K562 (cell line): ENCODE measurements around the gene TAAR8. TPM values are rescaled to one million over a fixed set of nuclear protein-coding genes. Genes with fewer than 3 reads are reported as not detected.

Source experiments
- ATAC-seq: fragments of 200-7000 bp; cut with Tn5 transposase; 3 replicates; pipeline ENCODE4 v1.9.1; 2020; ENCODE audit warnings: moderate library complexity
- BruUV-seq: library from RNA; stranded (reverse); fragments of 400-500 nt; replicated peaks from 2 replicates; lab custom pipeline; 2021; lab: Mats Ljungman, UMichigan
- CTCF ChIA-PET: fragments of 300-600 bp; formaldehyde crosslinking; extraction: SDS; loops from one replicate; lab custom pipeline; 2021; ENCODE audit warnings: low intra/inter-chr PET ratio; lab: Yijun Ruan, JAX
- POLR2A ChIA-PET: fragments of 300-600, 350-650 bp; sonication (Branson Sonifier 250); formaldehyde crosslinking; extraction: SDS; loops from one replicate; lab custom pipeline; 2021; ENCODE audit warnings: antibody characterized with exemption, inconsistent platforms; lab: Yijun Ruan, JAX
- DNase-seq, 4 experiments: peaks; one replicate each; pipeline versions ENCODE4 v3.0.0 to v3.0.0-alpha.2; 2011 to 2018; ENCODE audit warnings: low spot score in 3 of 4, mixed read lengths in 3 of 4; ENCODE audit errors: extremely low read depth in 1 of 4
- FAIRE-seq: peaks from 2 replicates; lab custom pipeline; 2011; peaks lifted over from hg19 to GRCh38; lab: Jason Lieb, UNC
- H2AFZ ChIP-seq: 2 replicates; pipeline ENCODE4 v1.6.0; 2011; ENCODE audit warnings: low read depth, low read length, control low read depth, inconsistent platforms
- H3K27ac ChIP-seq: fragments of 200-600 bp; 3 replicates; pipeline ENCODE4 v1.8.0; 2011; ENCODE audit warnings: low read depth, mild to moderate bottlenecking, control low read depth, inconsistent platforms, low read length, moderate library complexity, mixed read lengths; ENCODE audit errors: extremely low read depth
- H3K27me3 ChIP-seq, 2 experiments: fragments of 300-600 bp in 1 of 2; 2 replicates in 1 of 2; 3 replicates in 1 of 2; pipeline versions ENCODE4 v1.6.0 to v1.8.0; 2011; ENCODE audit warnings: inconsistent platforms in 2 of 2, low read length in 2 of 2, mild to moderate bottlenecking in 1 of 2, mixed read lengths in 1 of 2, moderate library complexity in 1 of 2; ENCODE audit not compliant: control insufficient read depth in 2 of 2, insufficient read depth in 2 of 2
- H3K36me3 ChIP-seq: fragments of 300-600 bp; 3 replicates; pipeline ENCODE4 v1.8.0; 2011; ENCODE audit warnings: mild to moderate bottlenecking, low read length, inconsistent platforms; ENCODE audit not compliant: control insufficient read depth, insufficient read depth
- H3K4me1 ChIP-seq, 2 experiments: fragments of 200-600 bp in 1 of 2; replicated peaks in 1 of 2; 2 replicates in 1 of 2; 3 replicates in 1 of 2; pipeline versions ENCODE4 v1.5.1 to v1.8.0; 2011; ENCODE audit warnings: inconsistent platforms in 2 of 2, low read length in 2 of 2, mild to moderate bottlenecking in 1 of 2, mixed read lengths in 1 of 2, moderate library complexity in 1 of 2; ENCODE audit not compliant: control insufficient read depth in 2 of 2, insufficient read depth in 2 of 2
- H3K4me2 ChIP-seq: 2 replicates; pipeline ENCODE4 v1.6.1; 2011; ENCODE audit warnings: low read length, control low read depth, inconsistent platforms, mixed read lengths; ENCODE audit not compliant: insufficient read depth
- H3K4me3 ChIP-seq: fragments of 200-600 bp; sonication (generic), shearing (Covaris generic); 2 replicates; pipeline ENCODE4 v1.5.1; 2016; ENCODE audit warnings: control low read depth, inconsistent platforms
- H3K79me2 ChIP-seq: fragments of 200-600 bp; 3 replicates; pipeline ENCODE4 v1.8.0; 2011; ENCODE audit warnings: low read length, inconsistent platforms; ENCODE audit not compliant: control insufficient read depth, insufficient read depth
- H3K9ac ChIP-seq, 2 experiments: 2 replicates each; pipeline versions ENCODE4 v1.6.0 to v1.6.1; 2011; ENCODE audit warnings: low read depth in 2 of 2, low read length in 2 of 2, control low read depth in 1 of 2, inconsistent platforms in 1 of 2, mild to moderate bottlenecking in 1 of 2, mixed read lengths in 1 of 2; ENCODE audit not compliant: insufficient read depth in 1 of 2
- H3K9me1 ChIP-seq: one replicate; pipeline ENCODE4 v1.6.0; 2011; ENCODE audit warnings: inconsistent platforms, mild to moderate bottlenecking, low read length, moderate library complexity; ENCODE audit not compliant: control insufficient read depth, insufficient read depth
- H3K9me3 ChIP-seq: replicated peaks from 2 replicates; pipeline ENCODE4 v1.5.1; 2011; ENCODE audit warnings: low read depth, low read length, inconsistent platforms; ENCODE audit not compliant: control insufficient read depth, insufficient read depth
- H4K20me1 ChIP-seq: replicated peaks from 2 replicates; pipeline ENCODE4 v1.6.1; 2011; ENCODE audit warnings: low read length, inconsistent platforms, mixed read lengths; ENCODE audit not compliant: control insufficient read depth, insufficient read depth
- FOXP1 ChIP-seq: sonication (generic); formaldehyde crosslinking; IDR thresholded peaks from 2 replicates; pipeline ENCODE4 v1.8.0; 2022; ENCODE audit warnings: mild to moderate bottlenecking, missing genetic modification reagents
- NCOA2 ChIP-seq, 2 experiments: fragments of 450-650 bp; IDR thresholded peaks; 2 replicates each; pipeline ENCODE4 v1.6.1; 2018; ENCODE audit warnings: mild to moderate bottlenecking in 2 of 2, moderate library complexity in 1 of 2; ENCODE audit not compliant: partially characterized antibody in 2 of 2
- PML ChIP-seq: IDR thresholded peaks from 2 replicates; pipeline ENCODE4 v1.6.1; 2012; ENCODE audit warnings: low read length, inconsistent platforms
- PRPF4 ChIP-seq: fragments of 200-400 bp; formaldehyde crosslinking; IDR thresholded peaks from one replicate; pipeline ENCODE4 v1.6.1; 2017; ENCODE audit warnings: low read length, low read depth, mild to moderate bottlenecking; ENCODE audit not compliant: insufficient read depth, poor library complexity, severe bottlenecking
- THAP7 ChIP-seq: fragments of 250-450 bp; sonication (Bioruptor Pico); IDR thresholded peaks from 2 replicates; pipeline ENCODE4 v1.5.0; 2021
- WGBS: fragments of 100-300 bp; shearing (Covaris generic); methylation state at CpG from one replicate; pipeline ENCODE4 v1.1.6; 2016; ENCODE audit warnings: low coverage, mixed read lengths; ENCODE audit not compliant: insufficient coverage; ENCODE audit errors: missing lambda C conversion rate; 5-methylcytosine and 5-hydroxymethylcytosine counted together
- in situ Hi-C: fragments of 300-500 bp; cut with MboI; formaldehyde crosslinking; loops from 4 replicates; pipeline ENCODE4 v1.15.0; 2018; ENCODE audit warnings: inconsistent platforms, mixed read lengths
- intact Hi-C: fragments of 100-400 bp; cut with micrococcal nuclease; formaldehyde crosslinking; loops from 2 replicates; pipeline ENCODE4 v1.14.2; 2022
- polyA plus RNA-seq, 8 experiments: library from polyadenylated mRNA; depleted of rRNA in 4 of 8; stranded (reverse) in 5 of 8; unstranded in 3 of 8; fragments of >200 nt; fragmentation: Nextera tagmentation in 2 of 8; fragmentation: Illumina TruSeq in 1 of 8; extraction: Ambion mirVana in 2 of 8; extraction: Trizol in 1 of 8; gene quantifications; 2 replicates each; pipeline versions ENCODE4 v1.2.1 to v1.2.3, GENCODE V29; 2011 to 2014; ENCODE audit warnings: inconsistent platforms in 1 of 8, missing spikeins in 1 of 8
- total RNA-seq, 7 experiments: library from RNA; depleted of rRNA in 6 of 7; stranded (reverse); fragments of >200 nt in 6 of 7; fragmentation: Illumina TruSeq in 2 of 7; extraction: Trizol in 2 of 7; gene quantifications; 2 replicates each; pipeline versions ENCODE4 v1.2.1 to v1.2.3, GENCODE V29; 2011 to 2021; ENCODE audit warnings: low replicate concordance in 1 of 7
- TF ChIP-seq, protein P1 (sequence below): fragments of 250-450 bp; sonication (Bioruptor Pico); IDR thresholded peaks from 2 replicates; pipeline ENCODE4 v1.5.0; 2022; ENCODE audit warnings: mild to moderate bottlenecking
- TF ChIP-seq, protein P2 (sequence below), 2 experiments: fragments of 450-650 bp in 1 of 2; sonication (generic) in 1 of 2; formaldehyde crosslinking in 1 of 2; IDR thresholded peaks; 2 replicates each; pipeline versions ENCODE4 v1.7.1 to v1.9.0; 2016 to 2022; ENCODE audit warnings: inconsistent platforms in 1 of 2, mild to moderate bottlenecking in 1 of 2, missing genetic modification reagents in 1 of 2

Gene TAAR8
- total and polyA plus RNA-seq, 9 of the 15 experiments (the other 6 are each of a cell fraction or from before 2014, with no cell fraction given): not detected

GRCh38 chr6:132506869-132507808 lies 45.3 kb upstream of the TAAR8 start:
- Histone ChIP-seq H3K36me3 (peaks cover 15% of the 10 kb centered on the region), H3K27ac (no peak overlapping the region), H3K9me3 (no peaks in the 10 kb centered on the region), H4K20me1 (no peaks in the 10 kb centered on the region; the same call in 1 of the 2 replicates), H2AFZ (no peak overlapping the region), H3K9ac (no peak overlapping the region), H3K4me1 (peaks cover 0 to 11% of the 10 kb centered on the region in 2 experiments; a peak in 3 of 5 replicates), H3K79me2 (peaks cover 78% of the 10 kb centered on the region), H3K4me2 (no peak overlapping the region), H3K9me1 (no peaks in the 10 kb centered on the region), H3K27me3 (no peaks in the 10 kb centered on the region), H3K4me3 (no peak overlapping the region)
- DNase-seq: no peak
- ChIA-PET POLR2A (no interaction called here), CTCF (no interaction called here)
- intact Hi-C loops: no loop called here
- no peak for ATAC-seq
- 81% methylated on average over 5 of the region's 5 CpGs for WGBS
- in situ Hi-C loops: loop anchor here (25.0 kb wide), 1 partner anchor 1580 kb away; no protein-coding TSS in a partner anchor
- no TSS peak for BruUV-seq
- FAIRE-seq: no peak
- TF ChIP-seq, protein P1, sequence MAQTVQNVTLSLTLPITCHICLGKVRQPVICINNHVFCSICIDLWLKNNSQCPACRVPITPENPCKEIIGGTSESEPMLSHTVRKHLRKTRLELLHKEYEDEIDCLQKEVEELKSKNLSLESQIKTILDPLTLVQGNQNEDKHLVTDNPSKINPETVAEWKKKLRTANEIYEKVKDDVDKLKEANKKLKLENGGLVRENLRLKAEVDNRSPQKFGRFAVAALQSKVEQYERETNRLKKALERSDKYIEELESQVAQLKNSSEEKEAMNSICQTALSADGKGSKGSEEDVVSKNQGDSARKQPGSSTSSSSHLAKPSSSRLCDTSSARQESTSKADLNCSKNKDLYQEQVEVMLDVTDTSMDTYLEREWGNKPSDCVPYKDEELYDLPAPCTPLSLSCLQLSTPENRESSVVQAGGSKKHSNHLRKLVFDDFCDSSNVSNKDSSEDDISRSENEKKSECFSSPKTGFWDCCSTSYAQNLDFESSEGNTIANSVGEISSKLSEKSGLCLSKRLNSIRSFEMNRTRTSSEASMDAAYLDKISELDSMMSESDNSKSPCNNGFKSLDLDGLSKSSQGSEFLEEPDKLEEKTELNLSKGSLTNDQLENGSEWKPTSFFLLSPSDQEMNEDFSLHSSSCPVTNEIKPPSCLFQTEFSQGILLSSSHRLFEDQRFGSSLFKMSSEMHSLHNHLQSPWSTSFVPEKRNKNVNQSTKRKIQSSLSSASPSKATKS (CRISPR knock-in tag): no peak
- TF ChIP-seq FOXP1 (CRISPR knock-in tag) (no peak), NCOA2 (IDR thresholded peaks at IDR 0.05; ENCODE audit: partially characterized antibody in 2 of 2) (no peak), PML (no peak), PRPF4 (no peak), THAP7 (CRISPR knock-in tag) (no peak)
- TF ChIP-seq, protein P2, sequence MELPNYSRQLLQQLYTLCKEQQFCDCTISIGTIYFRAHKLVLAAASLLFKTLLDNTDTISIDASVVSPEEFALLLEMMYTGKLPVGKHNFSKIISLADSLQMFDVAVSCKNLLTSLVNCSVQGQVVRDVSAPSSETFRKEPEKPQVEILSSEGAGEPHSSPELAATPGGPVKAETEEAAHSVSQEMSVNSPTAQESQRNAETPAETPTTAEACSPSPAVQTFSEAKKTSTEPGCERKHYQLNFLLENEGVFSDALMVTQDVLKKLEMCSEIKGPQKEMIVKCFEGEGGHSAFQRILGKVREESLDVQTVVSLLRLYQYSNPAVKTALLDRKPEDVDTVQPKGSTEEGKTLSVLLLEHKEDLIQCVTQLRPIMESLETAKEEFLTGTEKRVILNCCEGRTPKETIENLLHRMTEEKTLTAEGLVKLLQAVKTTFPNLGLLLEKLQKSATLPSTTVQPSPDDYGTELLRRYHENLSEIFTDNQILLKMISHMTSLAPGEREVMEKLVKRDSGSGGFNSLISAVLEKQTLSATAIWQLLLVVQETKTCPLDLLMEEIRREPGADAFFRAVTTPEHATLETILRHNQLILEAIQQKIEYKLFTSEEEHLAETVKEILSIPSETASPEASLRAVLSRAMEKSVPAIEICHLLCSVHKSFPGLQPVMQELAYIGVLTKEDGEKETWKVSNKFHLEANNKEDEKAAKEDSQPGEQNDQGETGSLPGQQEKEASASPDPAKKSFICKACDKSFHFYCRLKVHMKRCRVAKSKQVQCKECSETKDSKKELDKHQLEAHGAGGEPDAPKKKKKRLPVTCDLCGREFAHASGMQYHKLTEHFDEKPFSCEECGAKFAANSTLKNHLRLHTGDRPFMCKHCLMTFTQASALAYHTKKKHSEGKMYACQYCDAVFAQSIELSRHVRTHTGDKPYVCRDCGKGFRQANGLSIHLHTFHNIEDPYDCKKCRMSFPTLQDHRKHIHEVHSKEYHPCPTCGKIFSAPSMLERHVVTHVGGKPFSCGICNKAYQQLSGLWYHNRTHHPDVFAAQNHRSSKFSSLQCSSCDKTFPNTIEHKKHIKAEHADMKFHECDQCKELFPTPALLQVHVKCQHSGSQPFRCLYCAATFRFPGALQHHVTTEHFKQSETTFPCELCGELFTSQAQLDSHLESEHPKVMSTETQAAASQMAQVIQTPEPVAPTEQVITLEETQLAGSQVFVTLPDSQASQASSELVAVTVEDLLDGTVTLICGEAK (IDR thresholded peaks at IDR 0.05): no peak
- TF ChIP-seq, protein P2 (CRISPR knock-in tag; IDR thresholded peaks at IDR 0.05): no peak
